Spleen (tissue), 11 donors: ENCODE data around the gene UBE2I. TPM values are rescaled to one million over a fixed set of nuclear protein-coding genes. Genes with fewer than 3 reads are reported as not detected.

Experiments used
- DNase-seq: peaks from one replicate; pipeline ENCODE4 v3.0.0-alpha.2; 2020
- H3K27ac ChIP-seq, 8 donors: fragments of 200-600 bp; sonication (generic) in 7 of 8; 1 replicate in 4 of 8; 2 replicates in 4 of 8; pipeline versions ENCODE4 v1.5.0 to v1.8.0; 2016 to 2021; ENCODE audit warnings: inconsistent platforms in 4 of 8, mild to moderate bottlenecking in 4 of 8, moderate library complexity in 1 of 8
- H3K27me3 ChIP-seq, 7 donors: fragments of 200-600 bp; sonication (generic) in 6 of 7; replicated peaks in 1 of 7; 1 replicate in 4 of 7; 2 replicates in 3 of 7; pipeline versions ENCODE4 v1.5.0 to v1.8.0; 2016 to 2021; ENCODE audit warnings: inconsistent platforms in 3 of 7, mild to moderate bottlenecking in 1 of 7
- H3K36me3 ChIP-seq, 6 donors: fragments of 200-600 bp; sonication (generic) in 5 of 6; 1 replicate in 4 of 6; 2 replicates in 2 of 6; pipeline versions ENCODE4 v1.5.0 to v1.8.0; 2016 to 2021; ENCODE audit warnings: inconsistent platforms in 2 of 6
- H3K4me1 ChIP-seq, 6 donors: fragments of 200-600 bp; sonication (generic) in 5 of 6; 1 replicate in 3 of 6; 2 replicates in 3 of 6; pipeline versions ENCODE4 v1.5.0 to v1.8.0; 2016 to 2021; ENCODE audit warnings: inconsistent platforms in 3 of 6
- H3K4me3 ChIP-seq, 8 donors: fragments of 200-600 bp; sonication (generic) in 7 of 8; 1 replicate in 4 of 8; 2 replicates in 4 of 8; pipeline versions ENCODE4 v1.5.0 to v1.8.0; 2016 to 2021; ENCODE audit warnings: inconsistent platforms in 4 of 8, mild to moderate bottlenecking in 4 of 8, moderate library complexity in 2 of 8
- H3K9me3 ChIP-seq, 8 donors: fragments of 200-600 bp; sonication (generic) in 7 of 8; 1 replicate in 4 of 8; 2 replicates in 4 of 8; pipeline versions ENCODE4 v1.5.0 to v1.8.0; 2016 to 2021; ENCODE audit warnings: inconsistent platforms in 4 of 8
- POLR2A ChIP-seq, 3 donors: fragments of 450-650 bp; IDR thresholded peaks; one replicate each; pipeline ENCODE4 v1.5.1; 2017; ENCODE audit warnings: antibody characterized with exemption in 3 of 3, mild to moderate bottlenecking in 1 of 3
- POLR2AphosphoS5 ChIP-seq, 3 donors: sonication (generic); formaldehyde crosslinking; IDR thresholded peaks; one replicate each; pipeline ENCODE4 v1.5.1; 2017; ENCODE audit warnings: antibody characterized with exemption in 3 of 3
- WGBS, 5 donors: extraction: QIAGEN DNeasy Blood & Tissue Kit in 3 of 5; methylation state at CpG; one replicate each; pipeline versions ENCODE4 v1.1.5 to v1.1.7; 2013 to 2018; 5-methylcytosine and 5-hydroxymethylcytosine counted together
- intact Hi-C: fragments of 100-400 bp; cut with DNase I; formaldehyde crosslinking; loops from one replicate; pipeline ENCODE4 v1.15.0; 2023; ENCODE audit warnings: low total_unique reads
- polyA plus RNA-seq, 3 donors: library from polyadenylated mRNA; stranded (reverse); fragments of 200-250 nt; gene quantifications; one replicate each; pipeline ENCODE4 v1.2.1, GENCODE V29; 2013
- total RNA-seq, 7 donors: library from RNA; depleted of rRNA in 3 of 7; stranded (reverse); fragments of >200 nt in 3 of 7; fragmentation: NEBNext Ultra II Directional in 4 of 7; extraction: Animal tissue kit (Norgen Biotek cat#: 25700) in 4 of 7; gene quantifications; one replicate each; pipeline versions ENCODE4 v1.1.0 to v1.2.1, GENCODE V29; 2016 to 2021
- TF ChIP-seq, protein P1 (sequence below), 11 experiments: fragments of 200-600 bp in 7 of 11; fragments of 450-650 bp in 4 of 11; sonication (generic) in 4 of 11; IDR thresholded peaks in 8 of 11; conservative IDR thresholded peaks in 3 of 11; 1 replicate in 7 of 11; 2 replicates in 4 of 11; pipeline versions ENCODE4 v1.4.0 to v1.8.0; 2016 to 2021; ENCODE audit warnings: antibody characterized with exemption in 11 of 11, inconsistent platforms in 4 of 11, mild to moderate bottlenecking in 1 of 11
- donor health status: healthy with polysubstance abuse.
- donor health status: DM: no; HTN: no; CAD: no; lungs with moderate emphysema.
- donor health status: DM: no; HTN: no; CAD: no.
- donor health status: Bipolar disorder and iron deficiency.
- donor health status: healthy.
- donor health status: DM: no; HTN: no; CAD: no.
- donor health status: DM: yes; HTN: yes; CAD: no.

Gene UBE2I
- total and polyA plus RNA-seq, 10 donors, result 78.1 to 142 (median 119) TPM

DNA sequence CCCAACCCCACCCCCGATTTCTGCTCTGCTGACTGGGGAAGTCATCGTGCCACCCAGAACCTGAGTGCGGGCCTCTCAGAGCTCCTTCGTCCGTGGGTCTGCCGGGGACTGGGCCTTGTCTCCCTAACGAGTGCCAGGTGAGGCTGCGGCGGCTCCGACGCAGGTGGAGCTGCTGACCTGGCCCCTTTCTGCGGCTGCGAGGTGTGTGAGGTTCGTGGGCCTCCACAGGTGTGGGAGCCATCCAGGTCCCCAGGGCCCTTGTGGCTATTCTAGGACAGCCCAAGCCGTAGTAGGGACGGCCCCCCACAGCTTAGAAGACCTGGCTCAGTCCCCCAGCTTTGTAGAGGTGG lies 3.0 kb downstream of the UBE2I start:
- intact Hi-C loops, result no loop called here
- Histone ChIP-seq H3K4me3 (peak overlapping the region in 5 of 8 donors; percentile 81 to 96 (median 86)), H3K36me3 (peaks cover 3 to 60% (median 48%) of the 10 kb centered on the region in 6 donors), H3K27ac (peak overlapping the region in 5 of 8 donors; percentile 96 to 99 (median 98)), H3K27me3 (no peaks in the 10 kb centered on the region), H3K9me3 (no peaks in the 10 kb centered on the region), H3K4me1 (peaks cover 24 to 64% (median 50%) of the 10 kb centered on the region in 6 donors)
- WGBS, 5 donors, result 64 to 86% (median 78%) methylated on average over 5 to 16 of the region's 16 CpGs
- DNase-seq, result no peak
- TF ChIP-seq, protein P1, sequence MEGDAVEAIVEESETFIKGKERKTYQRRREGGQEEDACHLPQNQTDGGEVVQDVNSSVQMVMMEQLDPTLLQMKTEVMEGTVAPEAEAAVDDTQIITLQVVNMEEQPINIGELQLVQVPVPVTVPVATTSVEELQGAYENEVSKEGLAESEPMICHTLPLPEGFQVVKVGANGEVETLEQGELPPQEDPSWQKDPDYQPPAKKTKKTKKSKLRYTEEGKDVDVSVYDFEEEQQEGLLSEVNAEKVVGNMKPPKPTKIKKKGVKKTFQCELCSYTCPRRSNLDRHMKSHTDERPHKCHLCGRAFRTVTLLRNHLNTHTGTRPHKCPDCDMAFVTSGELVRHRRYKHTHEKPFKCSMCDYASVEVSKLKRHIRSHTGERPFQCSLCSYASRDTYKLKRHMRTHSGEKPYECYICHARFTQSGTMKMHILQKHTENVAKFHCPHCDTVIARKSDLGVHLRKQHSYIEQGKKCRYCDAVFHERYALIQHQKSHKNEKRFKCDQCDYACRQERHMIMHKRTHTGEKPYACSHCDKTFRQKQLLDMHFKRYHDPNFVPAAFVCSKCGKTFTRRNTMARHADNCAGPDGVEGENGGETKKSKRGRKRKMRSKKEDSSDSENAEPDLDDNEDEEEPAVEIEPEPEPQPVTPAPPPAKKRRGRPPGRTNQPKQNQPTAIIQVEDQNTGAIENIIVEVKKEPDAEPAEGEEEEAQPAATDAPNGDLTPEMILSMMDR (IDR thresholded peaks at IDR 0.05 in 8 of 11, conservative IDR thresholded peaks at IDR 0.05 in 3 of 11), result no peak
- TF ChIP-seq POLR2AphosphoS5 (IDR thresholded peaks at IDR 0.05) (no peak), POLR2A (IDR thresholded peaks at IDR 0.05) (no peak)

DNA sequence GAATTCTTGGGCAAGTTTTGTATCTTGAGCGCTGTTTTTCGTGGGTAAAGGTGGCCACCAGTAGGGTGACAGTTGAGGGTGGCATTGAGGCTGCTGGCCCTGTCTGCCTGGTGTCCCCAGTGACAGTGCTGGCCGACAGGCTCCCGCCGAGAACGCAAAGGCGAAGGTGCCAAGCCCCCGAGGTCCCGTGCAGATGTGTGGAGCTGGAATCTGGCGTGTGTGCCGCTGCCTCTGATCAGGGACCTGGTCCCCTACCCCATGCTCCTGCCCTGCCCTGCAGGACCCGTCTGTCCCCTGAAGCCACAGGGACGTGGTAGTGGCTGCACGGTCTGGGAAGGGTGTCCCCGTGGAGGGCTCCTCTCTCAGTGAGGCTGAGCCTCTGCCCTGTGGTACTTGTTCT lies 3.5 kb downstream of the UBE2I start:
- TF ChIP-seq POLR2A (IDR thresholded peaks at IDR 0.05), result no peak
- TF ChIP-seq POLR2AphosphoS5 (IDR thresholded peaks at IDR 0.05), result peak in 1 of 3 donors; percentile 8
- H3K4me1 ChIP-seq, result peaks cover 24 to 64% (median 50%) of the 10 kb centered on the region in 6 donors
- intact Hi-C loops, result no loop called here
- no peak for DNase-seq
- H3K27ac ChIP-seq, result peak overlapping the region in 1 of 8 donors; percentile 98
- WGBS, 5 donors, result 78 to 92% (median 88%) methylated on average over 5 to 15 of the region's 15 CpGs
- H3K36me3 ChIP-seq, result peaks cover 3 to 65% (median 53%) of the 10 kb centered on the region in 6 donors
- no peaks in the 10 kb centered on the region for H3K9me3 ChIP-seq
- no peak overlapping the region for H3K4me3 ChIP-seq
- no peaks in the 10 kb centered on the region for H3K27me3 ChIP-seq

DNA sequence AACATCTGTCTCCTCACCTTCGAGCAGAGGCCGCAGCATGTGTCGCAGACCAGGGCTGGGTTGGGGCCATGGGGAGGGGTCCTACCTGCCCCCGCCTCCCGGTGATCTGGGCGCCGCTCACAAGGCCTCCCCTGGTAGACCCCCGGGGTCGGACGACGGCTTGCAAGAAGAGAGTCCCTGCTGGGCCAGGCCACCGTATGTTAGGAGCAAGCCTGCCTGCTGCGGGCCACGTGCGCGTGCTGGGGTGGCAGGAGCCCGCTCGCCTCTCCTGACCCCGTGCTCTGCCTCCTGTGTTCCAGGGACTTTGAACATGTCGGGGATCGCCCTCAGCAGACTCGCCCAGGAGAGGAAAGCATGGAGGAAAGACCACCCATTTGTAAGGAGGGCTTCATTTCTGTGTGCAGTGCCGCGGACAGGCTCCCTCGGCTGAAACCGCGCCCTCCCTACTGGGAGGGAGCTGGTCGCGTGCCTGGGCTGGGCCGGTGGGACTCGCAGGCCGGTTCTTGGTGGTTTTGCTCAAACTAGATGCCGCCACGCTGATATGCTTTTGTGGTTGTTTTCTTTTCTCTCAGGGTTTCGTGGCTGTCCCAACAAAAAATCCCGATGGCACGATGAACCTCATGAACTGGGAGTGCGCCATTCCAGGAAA lies 4.4 kb downstream of the UBE2I start:
- intact Hi-C loops, result no loop called here
- Histone ChIP-seq H3K4me1 (peaks cover 24 to 59% (median 46%) of the 10 kb centered on the region in 6 donors), H3K27ac (no peak overlapping the region), H3K36me3 (peaks cover 3 to 74% (median 62%) of the 10 kb centered on the region in 6 donors), H3K4me3 (no peak overlapping the region), H3K9me3 (no peaks in the 10 kb centered on the region), H3K27me3 (no peaks in the 10 kb centered on the region)
- peak in 1 of 3 donors; percentile 41 for TF ChIP-seq POLR2AphosphoS5 (IDR thresholded peaks at IDR 0.05)
- TF ChIP-seq, protein P1 (IDR thresholded peaks at IDR 0.05 in 8 of 11, conservative IDR thresholded peaks at IDR 0.05 in 3 of 11), result no peak
- 88 to 91% (median 90%) methylated on average over 25 to 38 of the region's 38 CpGs for WGBS, 5 donors
- DNase-seq, result no peak

DNA sequence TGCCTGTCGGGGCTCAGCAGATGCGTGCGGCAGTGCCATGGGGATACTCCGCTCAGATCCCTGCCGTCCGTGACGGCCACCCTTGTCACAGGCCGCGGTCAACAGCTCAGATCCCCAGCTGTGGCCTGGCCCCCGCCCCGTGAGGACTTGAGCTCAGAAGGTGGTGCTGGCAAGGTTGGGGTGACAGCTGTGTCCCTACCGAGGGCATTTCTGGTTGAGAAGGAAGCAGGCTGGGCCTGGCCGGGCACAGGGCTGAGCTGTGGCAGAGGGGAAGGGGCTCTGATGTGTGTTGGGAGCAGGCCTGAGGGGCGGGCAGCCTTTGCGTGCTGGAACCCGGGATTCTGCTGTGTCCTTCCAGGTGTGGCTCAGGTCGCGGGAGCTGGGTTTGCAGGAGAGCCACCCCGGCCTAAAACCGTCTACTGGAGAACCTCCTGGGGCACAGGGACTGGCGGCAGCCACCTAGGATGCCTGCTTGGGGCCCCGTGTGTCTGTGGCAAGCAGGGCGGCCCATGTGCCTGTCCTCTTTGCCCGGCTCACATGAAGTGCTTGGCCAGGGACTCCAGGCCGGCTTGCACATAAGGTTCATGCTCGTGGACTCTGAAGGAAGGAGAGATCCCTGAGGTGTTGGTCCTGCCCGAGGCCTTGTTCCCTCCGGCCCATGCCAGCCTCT lies 5.1 kb downstream of the UBE2I start:
- Histone ChIP-seq H3K4me1 (peaks cover 24 to 66% (median 45%) of the 10 kb centered on the region in 6 donors), H3K27me3 (no peaks in the 10 kb centered on the region), H3K4me3 (no peak overlapping the region), H3K36me3 (peaks cover 3 to 81% (median 69%) of the 10 kb centered on the region in 6 donors), H3K27ac (no peak overlapping the region), H3K9me3 (no peaks in the 10 kb centered on the region)
- intact Hi-C loops, result no loop called here
- 86 to 92% (median 89%) methylated on average over 14 to 28 of the region's 28 CpGs for WGBS, 5 donors
- DNase-seq, result no peak
- no peak for TF ChIP-seq POLR2A (IDR thresholded peaks at IDR 0.05)
- peak in 1 of 3 donors; percentile 22 for TF ChIP-seq POLR2AphosphoS5 (IDR thresholded peaks at IDR 0.05)
